Nephron (organoid): ENCODE measurements around the gene KCNN3.

Experiments used
- H3K27ac Mint-ChIP-seq, 3 experiments: 2 replicates each; pipeline ENCODE4 v1.8.0; 2020; ENCODE audit warnings: mixed read lengths in 3 of 3, mild to moderate bottlenecking in 2 of 3, moderate library complexity in 1 of 3
- H3K27me3 Mint-ChIP-seq: 2 replicates; pipeline ENCODE4 v1.8.0; 2021; ENCODE audit warnings: low read depth, mild to moderate bottlenecking, moderate library complexity, mixed read lengths
- H3K36me3 Mint-ChIP-seq: 2 replicates; pipeline ENCODE4 v1.8.0; 2020; ENCODE audit warnings: low read depth, mixed read lengths
- H3K4me1 Mint-ChIP-seq: 2 replicates; pipeline ENCODE4 v1.8.0; 2020; ENCODE audit warnings: mixed read lengths
- H3K4me3 Mint-ChIP-seq, 3 experiments: 2 replicates each; pipeline ENCODE4 v1.8.0; 2020; ENCODE audit warnings: mild to moderate bottlenecking in 3 of 3, mixed read lengths in 3 of 3, moderate library complexity in 2 of 3
- H3K9me3 Mint-ChIP-seq: 2 replicates; pipeline ENCODE4 v1.8.0; 2020; ENCODE audit warnings: mixed read lengths
- CTCF ChIP-seq, 3 experiments: fragments of 200-600 bp; sonication (generic); IDR thresholded peaks; one replicate each; pipeline ENCODE4 v1.5.0; 2021; ENCODE audit warnings: antibody characterized with exemption in 3 of 3; ENCODE audit not compliant: unreplicated experiment in 3 of 3

Gene KCNN3

GRCh38 chr1:154837034-154837671 lies 32.9 kb downstream of the KCNN3 start:
- Mint-ChIP-seq H3K36me3 (no peaks in the 10 kb centered on the region), H3K4me3 (peak overlapping the region in 1 of 3 experiments; percentile 23), H3K27me3 (peaks cover 13% of the 10 kb centered on the region), H3K9me3 (no peaks in the 10 kb centered on the region), H3K4me1 (peaks cover 64% of the 10 kb centered on the region), H3K27ac (peak overlapping the region; percentile 98 to 99 (median 98))
- TF ChIP-seq CTCF (IDR thresholded peaks at IDR 0.05; ENCODE audit: unreplicated experiment in 3 of 3): no peak

- no peak overlapping the region for H3K4me3 Mint-ChIP-seq
- no peak for TF ChIP-seq CTCF (IDR thresholded peaks at IDR 0.05; ENCODE audit: unreplicated experiment in 3 of 3)
- no peaks in the 10 kb centered on the region for H3K36me3 Mint-ChIP-seq
- H3K27me3 Mint-ChIP-seq: peaks cover 13% of the 10 kb centered on the region
- H3K9me3 Mint-ChIP-seq: no peaks in the 10 kb centered on the region
- peaks cover 71% of the 10 kb centered on the region for H3K4me1 Mint-ChIP-seq
- no peak overlapping the region for H3K27ac Mint-ChIP-seq
Observed at GRCh38 chr1:154835531-154836324, 34.4 kb downstream of the KCNN3 start.

GRCh38 chr1:154833841-154834240 lies 36.2 kb downstream of the KCNN3 start:
- no peaks in the 10 kb centered on the region for H3K36me3 Mint-ChIP-seq
- H3K9me3 Mint-ChIP-seq: no peaks in the 10 kb centered on the region
- H3K27ac Mint-ChIP-seq: peak overlapping the region in 2 of 3 experiments; percentile 40 to 47
- H3K4me1 Mint-ChIP-seq: peaks cover 52% of the 10 kb centered on the region
- no peak overlapping the region for H3K4me3 Mint-ChIP-seq
- peaks cover 16% of the 10 kb centered on the region for H3K27me3 Mint-ChIP-seq
- no peak for TF ChIP-seq CTCF (IDR thresholded peaks at IDR 0.05; ENCODE audit: unreplicated experiment in 3 of 3)

GRCh38 chr1:154833209-154833608 lies 36.9 kb downstream of the KCNN3 start:
- TF ChIP-seq CTCF (IDR thresholded peaks at IDR 0.05; ENCODE audit: unreplicated experiment in 3 of 3): no peak
- Mint-ChIP-seq H3K27ac (peak overlapping the region in 2 of 3 experiments; percentile 40 to 47), H3K9me3 (no peaks in the 10 kb centered on the region), H3K27me3 (peaks cover 16% of the 10 kb centered on the region), H3K36me3 (no peaks in the 10 kb centered on the region), H3K4me1 (peaks cover 46% of the 10 kb centered on the region), H3K4me3 (no peak overlapping the region)

- TF ChIP-seq CTCF (IDR thresholded peaks at IDR 0.05; ENCODE audit: unreplicated experiment in 3 of 3): no peak
- Mint-ChIP-seq H3K4me3 (no peak overlapping the region), H3K4me1 (peaks cover 38% of the 10 kb centered on the region), H3K36me3 (no peaks in the 10 kb centered on the region), H3K27ac (peak overlapping the region; percentile 7 to 47 (median 40)), H3K9me3 (no peaks in the 10 kb centered on the region), H3K27me3 (peaks cover 16% of the 10 kb centered on the region)
Observed at GRCh38 chr1:154832384-154832783, 37.7 kb downstream of the KCNN3 start.
